ENCODE results near the gene DHX57.

DHX57 gene

DNA sequence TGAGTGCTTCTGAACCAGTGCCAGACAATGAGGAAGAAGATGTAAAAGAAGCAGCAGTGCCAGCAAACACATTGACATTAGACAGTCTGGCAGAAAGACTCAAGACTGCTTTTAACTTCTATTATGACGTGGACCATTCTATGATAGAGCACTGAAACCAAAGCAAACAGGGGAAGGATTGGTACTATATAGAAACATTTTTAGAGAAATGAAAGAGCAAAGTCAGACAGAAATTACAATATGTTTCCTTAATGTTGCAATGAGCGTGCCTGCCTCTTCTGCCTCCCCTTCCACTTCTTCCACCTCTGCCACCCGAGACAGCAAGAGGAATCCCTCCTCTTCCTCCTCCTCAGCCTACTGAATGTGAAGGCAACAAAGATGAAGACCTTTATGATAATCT, 39.7 kb downstream of the DHX57 start:
- TF ChIP-seq EZH2 (IDR thresholded peaks at IDR 0.05; ENCODE audit: borderline replicate concordance, low read length), result no peak
- TF ChIP-seq, protein P1, sequence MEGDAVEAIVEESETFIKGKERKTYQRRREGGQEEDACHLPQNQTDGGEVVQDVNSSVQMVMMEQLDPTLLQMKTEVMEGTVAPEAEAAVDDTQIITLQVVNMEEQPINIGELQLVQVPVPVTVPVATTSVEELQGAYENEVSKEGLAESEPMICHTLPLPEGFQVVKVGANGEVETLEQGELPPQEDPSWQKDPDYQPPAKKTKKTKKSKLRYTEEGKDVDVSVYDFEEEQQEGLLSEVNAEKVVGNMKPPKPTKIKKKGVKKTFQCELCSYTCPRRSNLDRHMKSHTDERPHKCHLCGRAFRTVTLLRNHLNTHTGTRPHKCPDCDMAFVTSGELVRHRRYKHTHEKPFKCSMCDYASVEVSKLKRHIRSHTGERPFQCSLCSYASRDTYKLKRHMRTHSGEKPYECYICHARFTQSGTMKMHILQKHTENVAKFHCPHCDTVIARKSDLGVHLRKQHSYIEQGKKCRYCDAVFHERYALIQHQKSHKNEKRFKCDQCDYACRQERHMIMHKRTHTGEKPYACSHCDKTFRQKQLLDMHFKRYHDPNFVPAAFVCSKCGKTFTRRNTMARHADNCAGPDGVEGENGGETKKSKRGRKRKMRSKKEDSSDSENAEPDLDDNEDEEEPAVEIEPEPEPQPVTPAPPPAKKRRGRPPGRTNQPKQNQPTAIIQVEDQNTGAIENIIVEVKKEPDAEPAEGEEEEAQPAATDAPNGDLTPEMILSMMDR (IDR thresholded peaks at IDR 0.05; ENCODE audit: low read length), result no peak
- H3K36me3 ChIP-seq (ENCODE audit: insufficient read depth, low read length), result peaks cover 25% of the 10 kb centered on the region

GRCh38 chr2:38835015-38835601, 40.6 kb downstream of the DHX57 start:
- Histone ChIP-seq H3K4me1 (ENCODE audit: insufficient read depth, low read length, severe bottlenecking) (no peaks in the 10 kb centered on the region), H3K4me2 (ENCODE audit: low read length) (no peak overlapping the region), H3K36me3 (ENCODE audit: insufficient read depth, low read length) (peaks cover 24% of the 10 kb centered on the region), H4K20me1 (ENCODE audit: insufficient read depth, low read length) (no peaks in the 10 kb centered on the region), H3K27ac (ENCODE audit: low read depth, low read length, poor library complexity, severe bottlenecking) (no peak overlapping the region), H3K27me3 (ENCODE audit: insufficient read depth, low read length) (no peaks in the 10 kb centered on the region), H3K9ac (ENCODE audit: low read length) (no peak overlapping the region), H2AFZ (ENCODE audit: low read length) (no peak overlapping the region), H3K4me3 (ENCODE audit: low read depth, low read length, poor library complexity, severe bottlenecking) (no peak overlapping the region), H3K9me2 (ENCODE audit: low read depth, low read length) (no peaks in the 10 kb centered on the region), H3F3A (ENCODE audit: insufficient read depth, low read length) (no peaks in the 10 kb centered on the region), H3K79me2 (ENCODE audit: insufficient read depth, low read length) (no peaks in the 10 kb centered on the region), H3K9me3 (ENCODE audit: low read length) (no peaks in the 10 kb centered on the region)
- no peak for TF ChIP-seq EZH2 (IDR thresholded peaks at IDR 0.05; ENCODE audit: borderline replicate concordance, low read length)
- TF ChIP-seq, protein P1 (IDR thresholded peaks at IDR 0.05; ENCODE audit: low read length), result peak; percentile 65

More for the DNA sequence above, 39.7 kb downstream of the DHX57 start:
- Histone ChIP-seq H3K27me3 (ENCODE audit: insufficient read depth, low read length) (no peaks in the 10 kb centered on the region), H3K9ac (ENCODE audit: low read length) (no peak overlapping the region), H3K27ac (ENCODE audit: low read depth, low read length, poor library complexity, severe bottlenecking) (no peak overlapping the region), H3K79me2 (ENCODE audit: insufficient read depth, low read length) (no peaks in the 10 kb centered on the region), H3K4me3 (ENCODE audit: low read depth, low read length, poor library complexity, severe bottlenecking) (no peak overlapping the region), H3K9me2 (ENCODE audit: low read depth, low read length) (no peaks in the 10 kb centered on the region), H3F3A (ENCODE audit: insufficient read depth, low read length) (no peaks in the 10 kb centered on the region), H2AFZ (ENCODE audit: low read length) (no peak overlapping the region), H3K4me1 (ENCODE audit: insufficient read depth, low read length, severe bottlenecking) (no peaks in the 10 kb centered on the region), H3K9me3 (ENCODE audit: low read length) (no peaks in the 10 kb centered on the region), H3K4me2 (ENCODE audit: low read length) (no peak overlapping the region), H4K20me1 (ENCODE audit: insufficient read depth, low read length) (no peaks in the 10 kb centered on the region)

DNA sequence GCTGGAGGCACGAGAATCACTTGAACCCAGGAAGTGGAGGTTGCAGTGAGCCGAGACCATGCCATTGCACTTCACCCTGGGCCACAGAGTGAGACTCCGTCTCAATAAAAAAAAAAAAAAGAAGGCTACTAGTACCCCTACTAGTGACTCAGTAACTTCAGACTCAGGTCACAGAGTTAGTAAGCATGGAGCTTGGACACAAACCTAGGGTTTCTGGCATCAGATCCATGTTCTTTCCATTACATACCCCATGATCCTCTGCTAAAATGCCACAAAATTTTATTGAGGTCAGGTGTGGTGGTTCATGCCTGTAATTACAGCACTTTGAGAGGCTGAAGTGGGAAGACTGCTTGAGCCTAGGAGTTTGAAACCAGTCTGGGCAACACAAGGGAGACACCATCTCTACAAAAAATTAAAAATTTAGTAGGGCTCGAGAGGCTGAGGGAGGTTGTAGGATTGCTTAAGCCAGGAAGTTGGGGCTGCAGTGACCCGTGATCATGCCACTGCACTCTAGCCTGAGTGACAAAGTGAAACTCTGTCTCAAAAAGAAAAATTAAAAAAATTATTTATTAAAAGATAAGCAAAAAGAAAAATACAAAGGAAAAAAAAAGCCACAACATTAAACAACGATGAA, 45.1 kb downstream of the DHX57 start:
- Histone ChIP-seq H3K4me2 (ENCODE audit: low read length) (no peak overlapping the region), H3F3A (ENCODE audit: insufficient read depth, low read length) (no peaks in the 10 kb centered on the region), H3K4me1 (ENCODE audit: insufficient read depth, low read length, severe bottlenecking) (peaks cover 8% of the 10 kb centered on the region), H2AFZ (ENCODE audit: low read length) (no peak overlapping the region), H3K9me2 (ENCODE audit: low read depth, low read length) (no peaks in the 10 kb centered on the region), H3K36me3 (ENCODE audit: insufficient read depth, low read length) (peaks cover 22% of the 10 kb centered on the region; the same call in 1 of the 2 replicates), H3K27me3 (ENCODE audit: insufficient read depth, low read length) (no peaks in the 10 kb centered on the region), H3K4me3 (ENCODE audit: low read depth, low read length, poor library complexity, severe bottlenecking) (no peak overlapping the region), H3K79me2 (ENCODE audit: insufficient read depth, low read length) (no peaks in the 10 kb centered on the region), H3K9ac (ENCODE audit: low read length) (no peak overlapping the region), H4K20me1 (ENCODE audit: insufficient read depth, low read length) (no peaks in the 10 kb centered on the region), H3K9me3 (ENCODE audit: low read length) (no peaks in the 10 kb centered on the region), H3K27ac (ENCODE audit: low read depth, low read length, poor library complexity, severe bottlenecking) (no peak overlapping the region)
- TF ChIP-seq, protein P1 (IDR thresholded peaks at IDR 0.05; ENCODE audit: low read length), result no peak
- TF ChIP-seq EZH2 (IDR thresholded peaks at IDR 0.05; ENCODE audit: borderline replicate concordance, low read length), result no peak

Data from OCI-LY1 (cell line).